ENCODE results near the gene PRXL2C.

DNA sequence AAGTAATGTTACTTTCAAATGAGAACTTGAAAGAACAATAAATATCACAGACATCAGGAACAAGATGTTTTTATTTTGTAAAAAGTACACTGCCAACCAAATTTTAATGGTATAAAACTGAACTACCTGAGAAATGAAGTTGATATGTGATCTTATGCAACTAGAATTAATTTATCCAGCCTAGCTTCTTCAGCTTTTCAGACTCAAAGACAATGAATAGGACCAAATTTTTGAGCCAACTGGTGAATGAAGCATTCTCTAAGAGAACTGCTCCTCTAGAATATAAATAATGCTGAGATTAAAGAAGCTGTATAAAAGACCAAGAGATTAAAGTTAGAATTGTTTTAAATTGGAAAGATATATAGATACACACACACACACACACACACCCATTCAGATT is 45.4 kb downstream of the PRXL2C start:
- no peak for TF ChIP-seq EZH2 (IDR thresholded peaks at IDR 0.05; ENCODE audit: insufficient read depth, low read length)
- TF ChIP-seq, protein P1, sequence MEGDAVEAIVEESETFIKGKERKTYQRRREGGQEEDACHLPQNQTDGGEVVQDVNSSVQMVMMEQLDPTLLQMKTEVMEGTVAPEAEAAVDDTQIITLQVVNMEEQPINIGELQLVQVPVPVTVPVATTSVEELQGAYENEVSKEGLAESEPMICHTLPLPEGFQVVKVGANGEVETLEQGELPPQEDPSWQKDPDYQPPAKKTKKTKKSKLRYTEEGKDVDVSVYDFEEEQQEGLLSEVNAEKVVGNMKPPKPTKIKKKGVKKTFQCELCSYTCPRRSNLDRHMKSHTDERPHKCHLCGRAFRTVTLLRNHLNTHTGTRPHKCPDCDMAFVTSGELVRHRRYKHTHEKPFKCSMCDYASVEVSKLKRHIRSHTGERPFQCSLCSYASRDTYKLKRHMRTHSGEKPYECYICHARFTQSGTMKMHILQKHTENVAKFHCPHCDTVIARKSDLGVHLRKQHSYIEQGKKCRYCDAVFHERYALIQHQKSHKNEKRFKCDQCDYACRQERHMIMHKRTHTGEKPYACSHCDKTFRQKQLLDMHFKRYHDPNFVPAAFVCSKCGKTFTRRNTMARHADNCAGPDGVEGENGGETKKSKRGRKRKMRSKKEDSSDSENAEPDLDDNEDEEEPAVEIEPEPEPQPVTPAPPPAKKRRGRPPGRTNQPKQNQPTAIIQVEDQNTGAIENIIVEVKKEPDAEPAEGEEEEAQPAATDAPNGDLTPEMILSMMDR (IDR thresholded peaks at IDR 0.05; ENCODE audit: insufficient read depth, low read depth, low read length): no peak
